ENCODE data around the gene TTC21A. TPM values are rescaled to one million over a fixed set of nuclear protein-coding genes. Genes with fewer than 3 reads are reported as not detected.

Gene TTC21A
- total RNA-seq, 1 donor from 2014 or later = 16.1 TPM

DNA sequence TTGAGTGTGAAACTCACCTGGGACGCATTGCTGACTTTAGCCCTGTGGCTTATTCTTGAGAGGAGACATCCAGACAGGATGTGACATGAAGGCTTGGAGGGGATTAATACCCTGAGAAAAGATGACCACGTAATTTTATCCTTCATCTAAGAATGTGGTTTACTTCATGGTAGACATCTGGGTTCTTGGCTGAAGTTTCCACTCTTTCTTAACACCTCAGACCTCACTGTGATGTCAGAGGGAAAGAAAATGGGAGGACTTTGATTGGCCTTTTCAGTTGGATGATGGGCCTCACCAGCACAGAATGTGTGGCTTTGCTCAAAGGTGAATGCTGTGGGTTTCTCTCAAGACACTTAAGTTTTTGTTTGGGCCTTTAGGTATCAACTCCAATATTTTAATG, 16.6 kb upstream of the TTC21A start:
- DNase-seq (ENCODE audit: low spot score, unreplicated experiment) = no peak
- H3K27ac Mint-ChIP-seq = no peak overlapping the region
- H3K4me3 Mint-ChIP-seq (ENCODE audit: low read depth) = no peak overlapping the region
- TF ChIP-seq, protein P1, sequence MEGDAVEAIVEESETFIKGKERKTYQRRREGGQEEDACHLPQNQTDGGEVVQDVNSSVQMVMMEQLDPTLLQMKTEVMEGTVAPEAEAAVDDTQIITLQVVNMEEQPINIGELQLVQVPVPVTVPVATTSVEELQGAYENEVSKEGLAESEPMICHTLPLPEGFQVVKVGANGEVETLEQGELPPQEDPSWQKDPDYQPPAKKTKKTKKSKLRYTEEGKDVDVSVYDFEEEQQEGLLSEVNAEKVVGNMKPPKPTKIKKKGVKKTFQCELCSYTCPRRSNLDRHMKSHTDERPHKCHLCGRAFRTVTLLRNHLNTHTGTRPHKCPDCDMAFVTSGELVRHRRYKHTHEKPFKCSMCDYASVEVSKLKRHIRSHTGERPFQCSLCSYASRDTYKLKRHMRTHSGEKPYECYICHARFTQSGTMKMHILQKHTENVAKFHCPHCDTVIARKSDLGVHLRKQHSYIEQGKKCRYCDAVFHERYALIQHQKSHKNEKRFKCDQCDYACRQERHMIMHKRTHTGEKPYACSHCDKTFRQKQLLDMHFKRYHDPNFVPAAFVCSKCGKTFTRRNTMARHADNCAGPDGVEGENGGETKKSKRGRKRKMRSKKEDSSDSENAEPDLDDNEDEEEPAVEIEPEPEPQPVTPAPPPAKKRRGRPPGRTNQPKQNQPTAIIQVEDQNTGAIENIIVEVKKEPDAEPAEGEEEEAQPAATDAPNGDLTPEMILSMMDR (IDR thresholded peaks at IDR 0.05; ENCODE audit: unreplicated experiment) = no peak
- H3K36me3 Mint-ChIP-seq (ENCODE audit: insufficient read depth) = peaks cover 31% of the 10 kb centered on the region
- no peaks in the 10 kb centered on the region for H3K9me3 Mint-ChIP-seq (ENCODE audit: low read depth)
- H3K27me3 Mint-ChIP-seq = no peaks in the 10 kb centered on the region
- no peaks in the 10 kb centered on the region for H3K4me1 Mint-ChIP-seq (ENCODE audit: low read depth)

DNA sequence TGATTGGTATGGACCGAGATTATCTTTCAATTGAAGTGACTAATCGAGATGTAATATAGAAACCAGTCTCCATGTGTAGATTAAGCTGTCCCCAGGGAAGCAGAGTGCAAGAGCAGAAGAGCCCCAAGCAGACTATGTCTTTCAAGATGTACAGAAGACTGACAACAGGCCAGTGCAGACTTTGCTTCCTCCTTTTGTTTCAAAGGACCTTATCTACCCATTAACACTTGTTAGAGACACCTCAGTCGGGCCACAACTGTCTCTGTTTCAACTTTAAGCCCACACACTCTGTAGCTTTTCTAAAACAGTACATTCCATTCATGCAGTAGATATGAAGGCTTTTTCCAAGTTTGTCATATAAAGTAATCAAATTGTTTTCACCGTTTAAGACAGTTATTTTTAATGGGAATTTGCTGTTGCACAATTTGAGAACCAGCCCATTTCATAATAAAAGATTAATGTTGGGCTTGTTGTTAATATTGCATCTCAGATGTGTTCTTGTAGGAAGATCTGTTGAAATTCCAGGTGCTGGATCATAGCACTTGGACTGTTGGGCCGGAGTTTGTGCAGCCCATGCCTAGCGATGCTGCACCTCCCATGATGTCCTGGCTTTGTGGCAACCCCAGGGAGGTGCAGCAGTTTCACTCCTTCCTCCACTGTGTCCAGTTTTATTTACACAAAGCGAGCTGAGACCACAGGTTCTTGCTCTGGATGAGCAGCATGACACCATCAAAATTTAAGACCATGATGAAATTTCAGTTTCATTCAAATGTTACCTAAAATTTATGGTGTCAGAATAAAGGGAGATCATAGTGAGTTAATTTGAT, 12.4 kb upstream of the TTC21A start:
- Mint-ChIP-seq H3K4me1 (ENCODE audit: low read depth) (peaks cover 4% of the 10 kb centered on the region), H3K4me3 (ENCODE audit: low read depth) (no peak overlapping the region), H3K27me3 (no peaks in the 10 kb centered on the region), H3K9me3 (ENCODE audit: low read depth) (no peaks in the 10 kb centered on the region), H3K27ac (no peak overlapping the region), H3K36me3 (ENCODE audit: insufficient read depth) (peaks cover 25% of the 10 kb centered on the region)
- TF ChIP-seq, protein P1 (IDR thresholded peaks at IDR 0.05; ENCODE audit: unreplicated experiment) = no peak
- no peak for DNase-seq (ENCODE audit: low spot score, unreplicated experiment)

DNA sequence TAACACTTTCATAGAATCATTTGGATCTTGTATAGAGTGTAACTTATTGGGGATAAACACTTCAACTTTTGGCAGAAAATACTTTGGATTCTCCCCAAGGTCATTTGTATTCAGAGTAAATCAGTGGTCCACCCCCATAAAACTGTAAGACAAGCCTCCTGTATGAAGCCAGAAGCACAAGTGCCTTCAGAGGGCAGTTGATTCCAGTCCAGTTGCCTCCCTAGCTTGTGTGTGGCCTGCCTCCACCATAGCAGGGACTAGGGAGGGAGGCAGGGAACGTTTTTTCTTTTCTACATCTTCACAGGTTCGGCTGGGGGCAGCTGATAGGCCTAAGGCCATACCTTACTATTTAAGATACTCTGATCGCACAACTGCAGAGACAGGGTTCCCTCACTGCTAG, 11.7 kb upstream of the TTC21A start:
- Mint-ChIP-seq H3K4me3 (ENCODE audit: low read depth) (no peak overlapping the region), H3K27me3 (no peaks in the 10 kb centered on the region), H3K9me3 (ENCODE audit: low read depth) (no peaks in the 10 kb centered on the region), H3K4me1 (ENCODE audit: low read depth) (peaks cover 4% of the 10 kb centered on the region), H3K27ac (no peak overlapping the region), H3K36me3 (ENCODE audit: insufficient read depth) (peaks cover 24% of the 10 kb centered on the region)
- TF ChIP-seq, protein P1 (IDR thresholded peaks at IDR 0.05; ENCODE audit: unreplicated experiment) = no peak
- DNase-seq (ENCODE audit: low spot score, unreplicated experiment) = no peak

DNA sequence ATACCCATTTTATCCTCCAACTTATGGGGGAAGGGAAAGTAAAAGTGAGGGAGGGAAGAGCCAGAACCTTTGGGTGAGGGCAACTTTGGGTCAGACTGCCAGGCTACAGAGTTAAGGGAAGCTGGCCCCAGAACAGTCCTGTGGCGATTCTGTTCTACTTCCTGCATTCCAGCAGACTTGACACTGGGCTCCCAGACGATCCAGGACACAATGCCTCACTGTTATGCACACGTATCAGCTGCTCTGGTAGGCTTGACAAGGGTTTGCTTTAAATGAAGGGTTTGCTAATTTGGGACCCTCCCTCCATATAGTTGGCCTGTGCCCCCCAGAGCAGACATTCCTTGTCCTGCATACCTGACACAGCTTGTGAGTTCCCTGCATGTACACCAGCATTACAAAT, 10.7 kb upstream of the TTC21A start:
- Mint-ChIP-seq H3K36me3 (ENCODE audit: insufficient read depth) (peaks cover 23% of the 10 kb centered on the region), H3K9me3 (ENCODE audit: low read depth) (no peaks in the 10 kb centered on the region), H3K4me1 (ENCODE audit: low read depth) (peaks cover 4% of the 10 kb centered on the region), H3K4me3 (ENCODE audit: low read depth) (no peak overlapping the region), H3K27ac (peak overlapping the region; percentile 87), H3K27me3 (no peaks in the 10 kb centered on the region)
- no peak for DNase-seq (ENCODE audit: low spot score, unreplicated experiment)
- TF ChIP-seq, protein P1 (IDR thresholded peaks at IDR 0.05; ENCODE audit: unreplicated experiment) = no peak

DNA sequence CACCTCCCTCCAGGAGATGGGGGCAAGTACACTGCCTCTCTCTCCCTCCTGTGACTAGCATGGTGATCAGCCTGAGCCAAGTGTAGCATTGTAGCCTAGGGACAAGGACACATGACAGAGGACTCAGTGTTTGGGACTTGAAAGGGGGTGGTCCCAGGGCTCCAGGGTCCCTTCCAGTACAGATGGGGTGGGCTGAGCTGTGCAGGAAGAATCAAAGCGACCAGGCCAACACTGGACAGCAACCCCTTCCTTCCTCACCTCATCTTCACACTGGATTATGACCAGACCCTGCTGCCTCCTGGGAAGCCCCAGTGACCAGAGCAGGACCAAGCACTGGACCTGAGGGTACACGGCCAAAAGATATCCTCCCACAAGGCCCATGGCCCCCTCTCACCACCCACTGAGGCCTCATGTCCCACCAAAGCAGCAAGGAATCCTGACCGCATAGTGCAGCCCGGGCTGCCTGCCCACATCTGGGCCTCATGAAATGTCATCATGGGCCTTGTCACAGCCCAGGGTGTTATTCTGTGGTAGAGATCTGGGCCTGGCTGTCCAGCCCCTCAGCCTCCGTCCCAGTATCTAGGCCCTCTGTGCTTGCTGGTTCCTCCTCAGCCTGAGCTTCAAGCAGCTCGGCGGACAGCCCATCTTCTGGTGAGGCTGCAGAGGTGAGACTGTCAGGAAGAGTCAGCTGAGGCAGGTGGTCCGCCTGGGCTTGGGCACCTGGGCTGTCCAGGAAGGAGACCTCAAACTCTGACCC, 9.6 kb upstream of the TTC21A start:
- Mint-ChIP-seq H3K36me3 (ENCODE audit: insufficient read depth) (peaks cover 19% of the 10 kb centered on the region), H3K4me3 (ENCODE audit: low read depth) (no peak overlapping the region), H3K27ac (no peak overlapping the region), H3K27me3 (no peaks in the 10 kb centered on the region), H3K9me3 (ENCODE audit: low read depth) (no peaks in the 10 kb centered on the region), H3K4me1 (ENCODE audit: low read depth) (peaks cover 4% of the 10 kb centered on the region)
- no peak for DNase-seq (ENCODE audit: low spot score, unreplicated experiment)
- TF ChIP-seq, protein P1 (IDR thresholded peaks at IDR 0.05; ENCODE audit: unreplicated experiment) = no peak
